Activated gamma-delta T cell treated with Interleukin-2 at 50 U/mL for 16 hours (primary cell): ENCODE data around the gene IQSEC3.
A peak's percentile ranks its signal among the peaks of the same experiment; 100 is the strongest.
"Not testable (repeated sequence)": the region's sequence is repeated elsewhere in the genome, so short reads cannot be mapped to it uniquely, and the experiment has no call there.

Experiments
- DNase-seq: peaks from one replicate; pipeline ENCODE4 v3.0.0-alpha.2; 2020

Gene IQSEC3

DNA sequence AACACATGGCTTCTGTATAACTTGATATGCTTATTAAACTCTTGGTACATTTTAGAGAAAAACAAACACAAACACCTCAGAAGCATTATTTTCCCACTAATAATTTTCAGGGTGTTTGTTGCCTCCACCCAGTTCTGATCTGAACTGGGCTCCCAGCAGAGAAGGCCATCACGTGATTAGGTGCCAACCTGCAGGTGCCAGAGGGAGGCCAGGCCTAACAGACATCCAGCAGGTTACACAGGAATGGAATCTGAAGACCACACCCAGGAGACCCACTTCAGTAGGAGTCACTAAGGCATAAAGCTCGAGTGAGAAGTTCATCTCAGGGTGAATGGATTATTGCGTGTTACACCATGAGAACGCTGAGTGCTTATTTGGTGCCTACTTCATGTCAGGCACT, 138.5 kb downstream of the IQSEC3 start:
- no peak for DNase-seq

DNA sequence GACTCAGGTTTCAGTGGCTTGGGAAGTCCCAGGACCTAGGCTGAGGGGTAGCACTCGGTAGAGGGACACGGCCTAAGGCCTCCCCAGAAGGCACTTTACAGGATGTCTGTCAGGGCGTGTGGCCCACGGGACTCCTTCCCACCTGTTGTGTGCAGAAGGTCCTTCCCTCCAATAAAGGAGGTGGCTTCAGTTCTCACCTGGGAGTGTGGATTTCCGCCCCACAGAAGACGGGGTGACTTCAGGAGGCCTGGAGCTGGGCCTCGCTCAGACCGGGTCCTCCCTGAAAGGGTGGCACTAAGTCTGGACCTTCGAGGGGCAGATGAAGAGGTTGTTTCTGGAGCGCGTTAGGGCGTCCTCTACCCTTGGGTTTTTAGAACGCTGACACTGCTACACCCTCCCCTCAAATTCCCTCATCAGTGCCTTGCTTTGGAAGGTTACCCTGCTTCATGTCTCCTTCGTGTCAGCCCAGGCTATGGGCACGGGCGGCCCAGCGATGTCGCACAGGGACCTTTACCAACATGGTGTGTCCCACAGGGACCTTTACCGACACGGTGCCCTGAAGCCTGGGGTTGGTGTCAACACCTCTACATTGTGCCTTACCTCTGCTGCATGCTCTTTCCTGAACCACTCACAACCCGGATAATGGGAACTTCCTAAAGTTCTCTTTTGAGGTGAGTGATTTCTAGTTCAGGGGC, 140.3 kb downstream of the IQSEC3 start:
- no peak for DNase-seq

DNA sequence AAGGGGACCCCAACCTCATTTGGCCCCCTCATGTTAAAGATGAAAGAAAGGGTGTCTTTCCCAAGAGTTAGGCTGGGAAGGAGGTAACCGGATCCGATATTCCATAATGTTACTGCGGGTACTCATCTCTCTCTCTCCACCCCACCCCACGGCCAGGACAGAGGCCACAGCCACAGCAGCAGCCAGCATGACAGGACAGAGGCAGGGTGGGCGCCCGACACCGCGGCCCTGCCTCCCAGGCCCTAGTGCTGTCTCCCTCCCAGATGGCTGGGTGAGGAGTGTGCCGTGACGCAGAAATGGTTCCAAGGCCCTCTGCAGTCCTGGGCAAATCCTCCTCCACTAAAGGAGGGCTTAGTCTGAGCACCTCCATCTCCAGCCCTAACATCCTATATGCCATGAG, 141.2 kb downstream of the IQSEC3 start:
- DNase-seq, result no peak

DNA sequence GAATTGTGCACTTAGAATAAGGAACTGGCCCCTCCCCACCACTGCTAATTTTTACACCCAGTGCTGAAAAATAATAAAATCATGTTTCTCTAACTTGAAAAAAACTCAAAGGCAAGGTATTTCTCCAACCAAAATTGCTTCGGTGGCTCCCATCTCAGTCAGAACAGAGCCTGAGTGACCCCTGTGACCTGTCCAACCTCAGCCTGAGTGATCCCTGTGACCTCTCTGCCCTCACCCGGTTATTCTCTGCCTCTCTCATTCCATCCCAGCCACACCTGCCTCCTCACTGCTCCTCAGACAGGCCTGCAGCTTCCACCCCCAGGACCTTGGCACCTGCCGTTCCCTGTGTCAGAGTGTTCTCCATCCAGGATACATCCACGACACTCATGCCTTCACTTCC, 142.2 kb downstream of the IQSEC3 start:
- no peak for DNase-seq

DNA sequence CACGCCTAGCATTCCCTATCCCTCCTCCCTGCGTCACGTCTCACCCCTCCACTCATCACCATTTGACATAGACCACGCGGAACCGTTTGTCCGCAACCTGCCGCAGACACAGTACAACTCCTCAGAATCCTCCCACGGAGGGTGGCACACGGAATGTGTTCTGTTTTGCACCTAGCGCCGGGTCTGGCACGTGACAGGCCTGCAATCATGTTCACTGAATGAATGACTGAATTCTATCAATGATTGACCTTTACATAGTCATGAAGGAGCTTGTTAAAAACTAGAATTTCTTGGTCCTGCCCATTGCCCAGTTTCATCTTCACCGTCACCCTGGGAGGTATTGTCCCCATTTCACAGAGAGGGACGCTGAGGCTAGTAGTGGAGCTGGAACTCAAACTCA, 142.7 kb downstream of the IQSEC3 start:
- DNase-seq, result no peak

DNA sequence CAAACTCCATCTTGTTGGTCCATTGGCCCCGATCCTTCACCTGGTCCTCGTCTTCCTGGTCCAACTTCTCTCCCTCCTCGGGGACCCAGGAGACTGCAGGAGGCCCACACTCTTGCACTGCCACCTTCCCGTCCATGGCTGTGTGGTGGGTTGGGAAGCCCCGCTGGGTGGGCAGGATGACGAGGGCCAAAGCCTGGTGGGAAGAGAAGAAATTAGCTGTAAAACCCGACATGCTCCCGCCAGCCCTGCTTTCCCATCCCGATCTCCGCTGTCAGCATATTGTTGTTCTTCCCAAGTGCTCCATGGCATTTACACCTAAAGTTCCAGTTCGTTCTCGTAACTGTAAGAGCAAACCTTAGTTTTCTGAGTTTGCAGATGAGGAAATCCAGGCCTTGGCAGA, 143.3 kb downstream of the IQSEC3 start:
- DNase-seq, result no peak

DNA sequence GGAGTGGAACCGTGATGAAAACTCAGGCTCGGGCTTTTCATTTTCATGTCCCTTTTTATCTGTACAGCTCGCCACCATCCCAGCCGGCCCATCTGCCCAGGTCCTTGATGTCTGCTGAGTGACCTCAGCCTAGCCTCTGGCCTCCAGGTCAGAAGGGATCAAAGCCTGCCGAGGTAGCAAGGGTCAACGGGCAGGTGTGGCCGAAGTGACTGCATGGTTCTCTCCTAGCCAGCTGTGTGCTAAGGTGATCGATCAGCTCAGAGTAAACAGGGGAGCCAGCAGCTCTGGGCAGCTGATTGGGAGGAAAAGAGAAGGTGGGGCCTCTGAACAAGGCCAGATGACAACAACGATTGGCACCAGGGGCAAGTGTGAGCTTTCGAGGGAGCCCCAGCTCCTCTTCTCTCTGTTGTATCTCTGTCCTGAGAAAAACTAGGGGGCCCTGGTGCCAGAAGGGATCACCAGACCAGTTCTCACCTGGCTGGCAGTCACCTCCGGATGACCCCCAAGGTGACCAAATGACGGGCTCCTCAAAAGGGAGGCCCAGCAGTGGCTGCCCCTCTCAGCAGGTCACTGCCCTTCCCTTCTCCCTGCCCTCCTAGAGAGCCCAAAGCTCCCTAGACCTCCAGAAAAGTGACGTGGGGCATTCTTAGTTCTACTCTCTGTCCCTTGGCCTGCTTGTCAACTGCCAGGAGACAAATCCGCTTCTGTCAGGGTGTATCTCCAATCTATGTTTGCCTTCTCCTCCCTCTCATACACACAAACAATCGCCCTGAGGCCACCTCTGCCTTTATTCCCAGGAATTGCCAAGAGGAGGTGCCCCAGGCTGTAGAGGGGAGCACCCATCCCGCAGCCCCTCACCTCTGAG, 143.9 kb downstream of the IQSEC3 start:
- no peak for DNase-seq

DNA sequence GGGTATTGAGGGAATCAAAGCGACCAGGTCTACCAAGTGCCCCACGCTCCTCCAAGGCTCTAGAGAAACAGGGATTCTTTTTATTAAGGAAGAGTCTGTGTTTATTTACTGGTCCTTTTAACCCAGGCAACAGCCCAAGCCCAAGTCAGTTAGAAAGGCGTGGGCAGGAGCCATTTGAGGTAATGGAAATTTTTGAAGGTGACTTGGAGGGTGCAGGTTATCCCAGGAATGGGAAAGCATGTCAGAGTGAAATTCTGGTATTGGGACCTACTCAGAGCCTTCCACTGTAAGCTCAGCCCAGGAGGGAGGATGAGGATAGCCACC, 144.5 kb downstream of the IQSEC3 start:
- no peak for DNase-seq

DNA sequence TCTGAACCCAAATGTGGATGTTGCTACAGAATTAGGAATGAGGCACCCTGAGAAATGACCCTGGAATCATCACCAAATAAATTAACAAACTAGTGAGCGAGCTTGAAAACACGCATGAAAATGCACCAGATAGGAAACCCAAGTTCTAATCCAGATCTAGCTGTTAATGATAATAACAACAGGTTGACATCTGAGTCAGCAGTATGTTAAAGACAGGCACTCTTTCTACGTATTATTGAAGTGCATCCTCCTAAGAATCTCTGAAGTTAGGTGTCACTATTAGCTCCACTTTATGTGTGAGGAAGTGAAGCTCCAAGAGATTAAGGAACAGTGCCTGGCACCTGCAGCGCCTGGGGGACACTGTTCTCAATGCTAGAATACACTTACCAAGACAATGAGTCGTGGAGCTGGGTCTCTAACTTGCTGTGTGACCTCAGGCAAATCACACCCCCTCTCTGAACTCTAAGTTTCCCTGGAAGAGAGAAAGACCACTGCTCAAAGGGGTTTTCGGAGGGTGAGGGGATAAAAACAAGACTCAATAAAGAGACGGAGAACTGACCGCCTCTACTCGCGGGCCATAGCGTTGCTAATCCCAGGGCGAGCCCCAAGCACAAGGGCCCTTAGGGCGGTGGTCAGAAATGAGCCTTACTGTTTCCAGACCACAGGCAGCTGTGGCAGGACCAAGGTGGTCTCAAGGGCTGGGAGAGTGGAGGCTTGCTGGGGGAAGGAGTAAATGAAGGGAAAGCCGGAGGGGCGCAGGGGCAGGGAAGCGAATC, 145.3 kb downstream of the IQSEC3 start:
- no peak for DNase-seq

DNA sequence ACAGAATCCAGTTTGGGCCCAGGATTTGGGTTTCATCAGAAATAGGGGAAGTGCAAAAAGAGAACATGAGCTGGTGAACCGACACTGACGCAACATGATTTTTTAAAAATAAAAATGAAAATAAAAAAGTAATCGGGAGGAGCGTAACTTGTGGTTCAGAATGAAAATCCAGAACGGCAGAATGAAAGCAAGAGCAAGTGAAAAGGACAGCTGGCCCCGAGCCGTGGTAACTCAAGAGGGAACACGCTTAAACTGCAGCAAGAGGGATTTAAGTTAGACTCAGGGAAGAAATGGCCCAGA, 145.8 kb downstream of the IQSEC3 start:
- no peak for DNase-seq

DNA sequence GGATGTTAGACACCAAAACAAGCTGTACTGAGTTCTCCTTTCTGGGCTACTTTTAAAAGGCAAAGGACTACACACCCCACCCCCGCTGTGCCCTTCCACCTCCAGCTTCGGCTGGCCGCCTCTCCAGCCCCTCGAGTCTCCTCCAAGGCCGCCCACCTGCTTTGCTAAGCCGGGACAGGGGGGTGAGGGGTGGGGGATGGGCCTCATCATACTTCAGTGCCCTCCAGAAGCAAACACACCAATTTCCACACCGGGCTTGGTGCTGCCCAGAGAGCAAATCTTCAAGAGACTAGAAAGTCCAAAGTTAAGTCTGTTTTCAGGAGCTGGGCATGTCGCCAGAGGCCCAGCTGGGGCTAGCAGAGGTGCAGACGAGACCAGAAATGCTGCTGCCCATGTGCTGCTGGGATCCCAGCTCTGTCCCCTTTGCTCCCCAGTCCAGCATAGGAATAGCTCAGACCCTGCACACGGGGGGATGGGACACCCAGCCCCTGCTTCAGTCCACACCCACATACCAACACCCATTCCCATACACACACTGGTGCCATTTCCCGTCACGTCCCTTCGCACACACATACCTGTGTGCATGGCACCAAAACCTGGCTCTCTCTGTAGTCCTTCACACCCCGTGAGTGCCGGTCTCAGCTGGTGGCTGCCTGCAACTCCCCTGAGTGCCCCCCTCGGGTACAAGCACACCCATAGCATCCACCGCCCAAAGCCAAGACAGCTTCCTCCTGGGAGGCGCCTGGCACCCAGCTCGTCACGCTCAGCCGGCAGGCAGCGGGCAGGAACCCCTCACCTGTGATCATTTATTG, 146.4 kb downstream of the IQSEC3 start:
- no peak for DNase-seq

DNA sequence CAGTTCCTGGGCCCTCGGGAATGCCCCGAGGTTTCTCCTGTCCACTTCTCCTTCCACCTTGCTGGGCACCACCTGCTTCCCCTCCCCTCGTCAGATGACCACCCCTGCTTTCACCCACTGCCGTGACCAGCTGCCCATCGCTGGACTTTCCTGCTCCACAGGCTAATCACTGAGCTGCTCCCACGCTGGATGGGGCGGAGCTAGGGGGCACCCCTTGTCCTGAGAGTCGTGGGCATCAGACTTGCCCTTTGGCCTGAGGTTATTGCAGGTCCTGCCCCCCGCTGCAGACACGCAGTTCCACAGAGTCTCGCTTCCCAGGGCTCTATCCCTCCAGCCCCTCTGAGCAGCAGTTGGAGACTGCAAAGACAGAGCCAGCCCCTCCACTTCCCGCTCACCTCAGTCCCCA, 147.0 kb downstream of the IQSEC3 start:
- no peak for DNase-seq

DNA sequence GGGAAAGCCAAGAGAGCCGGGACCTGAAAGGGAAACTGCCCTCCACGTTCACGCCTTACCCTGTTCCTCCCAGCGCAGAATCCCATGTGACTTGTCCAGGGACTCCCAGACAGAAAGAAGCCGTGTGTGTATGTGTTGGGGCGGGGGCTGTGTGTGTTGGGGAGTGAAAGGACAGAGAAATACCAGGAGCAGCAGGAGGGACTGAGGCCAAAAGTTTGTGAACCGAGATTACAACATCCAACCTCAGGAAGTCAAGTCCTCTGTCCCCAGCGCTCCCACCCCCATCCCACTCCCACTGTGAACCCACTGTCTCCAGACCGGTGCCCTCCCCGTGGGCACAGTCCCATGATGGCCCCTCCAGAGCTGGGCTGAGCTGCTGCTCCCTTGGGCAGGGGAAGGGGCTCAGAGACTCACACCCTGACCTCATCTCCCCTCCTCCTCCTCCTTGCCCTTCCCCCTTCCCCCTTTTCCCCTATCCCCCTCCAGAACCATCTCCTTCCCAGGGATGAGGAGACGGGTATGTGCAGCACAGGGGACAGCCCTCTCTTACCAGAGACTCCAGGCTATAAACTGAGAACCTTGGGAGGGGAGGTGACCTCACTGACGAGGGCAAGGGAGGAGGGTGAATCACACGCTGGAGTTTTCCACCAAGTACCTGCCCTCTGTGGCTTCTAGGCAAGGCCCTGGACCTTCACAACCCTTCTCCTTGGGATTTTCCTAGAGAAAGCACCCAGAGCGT, 147.6 kb downstream of the IQSEC3 start, which contains the start of gene SLC6A12:
SLC6A12 (minus strand) TSS at position 155 of the 739 bp plus-strand sequence. CDS start 4,171 bp downstream, outside the sequence.
- DNase-seq, result no peak

DNA sequence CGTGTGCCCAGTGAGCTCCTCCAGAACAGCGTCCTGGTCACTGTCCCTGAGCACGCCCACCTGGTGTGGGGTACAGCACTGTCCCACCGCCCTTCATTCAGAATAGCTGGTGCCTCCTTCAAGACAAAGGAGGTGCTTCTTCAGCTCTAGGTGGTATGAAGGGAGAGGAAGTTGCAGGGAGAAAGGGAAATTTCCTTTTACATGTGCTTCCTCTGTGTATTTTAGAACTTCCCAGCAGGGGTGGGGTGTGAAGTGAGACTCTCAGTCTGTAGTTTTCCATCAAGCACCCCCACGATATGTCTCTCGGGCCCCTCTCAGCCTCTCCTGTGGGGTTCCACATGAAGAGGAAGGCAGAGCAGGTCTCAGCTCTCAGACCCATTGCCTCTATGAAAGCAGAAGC, 148.5 kb downstream of the IQSEC3 start:
- DNase-seq, result no peak

DNA sequence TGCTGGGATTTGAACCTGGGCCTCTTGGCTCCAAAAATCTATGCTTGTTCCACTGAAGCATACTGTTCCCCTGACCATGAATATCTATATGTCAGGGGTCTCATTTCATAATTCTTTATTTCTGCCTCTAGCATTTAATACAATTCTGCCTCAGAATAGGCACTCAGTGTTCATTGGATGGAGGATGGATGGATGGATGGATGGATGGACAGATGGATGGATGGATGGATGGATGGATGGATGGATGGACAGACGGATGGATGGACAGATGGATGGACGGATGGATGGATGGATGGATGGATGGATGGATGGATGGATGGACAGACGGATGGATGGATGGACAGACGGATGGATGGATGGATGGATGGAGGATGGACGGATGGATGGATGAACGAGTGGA, 150.5 kb downstream of the IQSEC3 start:
- DNase-seq, result not testable (repeated sequence)

DNA sequence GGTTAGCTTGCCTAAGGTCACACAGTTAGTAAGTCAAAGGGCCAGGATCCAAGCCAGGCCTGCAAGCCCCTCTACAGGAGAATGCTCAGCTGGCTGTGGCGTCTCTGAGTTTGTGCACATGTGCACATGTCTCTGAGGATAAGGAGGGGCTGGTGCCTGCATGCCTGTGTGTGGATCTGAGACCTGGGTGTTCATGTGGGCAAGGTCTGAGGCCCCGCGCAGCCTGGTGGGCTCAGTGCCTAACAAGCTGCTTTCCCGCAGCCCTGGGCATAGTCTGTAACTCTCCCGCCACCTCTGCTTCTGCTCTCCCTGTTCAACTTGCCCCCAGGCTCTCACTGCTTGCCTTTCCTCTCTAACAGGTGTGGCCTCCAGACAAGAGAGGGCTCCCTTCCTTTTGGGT, 151.7 kb downstream of the IQSEC3 start:
- DNase-seq, result no peak

DNA sequence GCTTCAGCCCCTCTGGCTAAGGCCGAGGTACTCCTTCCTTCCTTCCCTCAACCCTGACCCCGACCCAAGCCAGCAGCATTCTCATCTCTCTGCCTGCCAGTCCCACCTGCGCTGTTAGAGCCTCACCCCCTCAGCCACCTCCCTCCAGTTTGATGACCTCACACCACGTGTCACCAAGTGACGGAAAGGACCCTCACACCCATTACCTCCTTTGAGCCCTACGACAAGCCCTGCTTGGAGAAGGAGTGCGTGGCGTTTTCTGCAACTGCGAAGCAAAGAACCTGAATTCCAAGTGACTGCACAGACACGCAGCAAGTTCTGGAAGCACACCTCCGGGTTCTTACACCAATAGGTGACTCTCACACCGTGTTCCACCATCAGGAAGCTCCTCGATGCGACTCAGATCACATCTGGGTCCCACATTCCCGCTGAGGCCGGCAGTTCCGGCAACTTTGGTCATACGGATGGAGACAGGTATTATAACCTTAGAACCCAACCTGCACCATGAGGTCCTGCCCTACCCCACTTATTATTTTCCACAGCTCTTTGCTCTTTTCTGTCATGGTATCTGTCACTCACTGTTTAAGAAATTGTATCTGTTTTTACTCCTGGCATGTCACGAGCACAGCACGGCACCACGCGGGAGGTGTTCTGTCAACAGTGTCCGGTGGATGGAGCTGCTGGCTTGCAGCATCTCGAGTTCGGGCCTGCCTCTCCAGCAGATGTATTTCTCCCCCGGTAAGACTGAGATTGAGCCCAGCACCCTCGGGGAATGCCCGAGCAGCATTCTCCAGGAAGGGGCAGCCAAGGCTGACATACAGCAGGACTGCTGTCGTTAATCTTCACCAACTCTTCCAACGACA, 152.4 kb downstream of the IQSEC3 start:
- DNase-seq, result no peak

DNA sequence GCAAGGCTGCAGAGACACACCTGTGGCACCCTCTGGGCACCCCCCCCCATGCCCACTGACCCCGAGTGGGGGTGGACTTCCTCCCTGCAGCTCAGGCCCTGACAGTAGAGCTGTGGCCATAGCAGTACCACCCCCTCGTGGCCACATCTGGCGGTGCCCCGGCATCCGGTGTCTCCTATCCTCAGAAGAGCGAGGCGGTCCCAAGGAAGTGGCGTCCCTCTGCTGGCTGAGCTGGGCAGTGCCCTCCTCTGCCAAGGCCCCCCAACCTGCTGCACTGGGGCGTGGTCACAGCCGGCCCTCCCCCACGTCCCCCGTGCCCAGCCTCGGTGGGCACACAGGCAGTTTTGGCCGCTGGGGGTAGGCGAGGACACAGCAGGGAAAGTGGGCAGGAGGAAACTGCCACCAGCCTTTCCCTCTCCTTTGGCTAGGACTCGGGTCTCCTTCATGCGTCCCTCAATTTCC, 153.4 kb downstream of the IQSEC3 start:
- DNase-seq, result peak; percentile 43

DNA sequence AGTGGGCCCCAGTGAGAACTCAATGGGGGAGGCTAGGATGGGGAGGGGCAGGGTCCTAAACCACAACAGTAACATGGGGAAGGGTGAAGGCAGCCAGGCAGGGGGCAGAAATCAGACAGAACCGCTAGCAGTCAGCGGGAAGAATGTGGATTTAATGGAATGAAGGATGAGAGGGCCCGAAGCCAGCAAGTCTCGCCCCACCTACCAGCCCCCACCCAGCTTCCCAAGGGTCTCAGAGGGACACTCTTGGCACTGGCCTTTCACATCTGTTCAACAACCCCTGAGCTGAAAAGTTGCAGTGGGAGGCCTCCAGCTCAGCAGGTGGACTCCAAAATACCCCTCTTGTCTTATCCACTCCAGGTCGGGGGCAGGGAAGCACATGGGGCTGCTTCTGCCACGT, 153.9 kb downstream of the IQSEC3 start:
- no peak for DNase-seq

DNA sequence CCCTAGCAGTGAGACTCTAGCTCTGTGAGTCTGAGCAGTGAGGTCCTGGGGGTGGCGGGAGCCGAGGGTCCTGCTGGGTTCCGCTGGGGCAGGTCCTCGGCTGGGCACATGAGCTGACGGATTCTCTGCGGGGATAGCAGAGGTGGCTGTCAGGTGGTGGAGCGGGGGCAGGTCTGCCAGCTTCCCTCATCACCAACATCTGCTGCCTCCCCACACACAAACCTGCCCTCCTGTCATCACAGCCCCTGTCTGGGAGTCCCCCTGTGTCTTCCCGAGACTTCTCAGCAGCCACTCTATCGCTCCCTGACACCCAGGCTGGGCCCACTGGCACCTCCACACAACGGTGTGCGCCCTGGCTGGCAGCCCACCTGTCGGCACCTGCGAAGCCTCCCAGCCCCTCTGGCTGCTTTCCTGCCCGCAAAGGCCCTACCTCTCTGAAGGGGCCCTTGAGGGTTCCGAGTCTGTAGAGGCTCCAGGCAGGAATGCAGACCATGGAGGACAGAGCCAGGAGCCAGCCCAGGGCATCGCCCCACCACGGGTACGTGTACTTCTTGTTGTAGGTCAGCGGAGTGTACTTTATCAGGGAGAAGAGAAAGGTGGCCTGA, 154.5 kb downstream of the IQSEC3 start:
- no peak for DNase-seq

DNA sequence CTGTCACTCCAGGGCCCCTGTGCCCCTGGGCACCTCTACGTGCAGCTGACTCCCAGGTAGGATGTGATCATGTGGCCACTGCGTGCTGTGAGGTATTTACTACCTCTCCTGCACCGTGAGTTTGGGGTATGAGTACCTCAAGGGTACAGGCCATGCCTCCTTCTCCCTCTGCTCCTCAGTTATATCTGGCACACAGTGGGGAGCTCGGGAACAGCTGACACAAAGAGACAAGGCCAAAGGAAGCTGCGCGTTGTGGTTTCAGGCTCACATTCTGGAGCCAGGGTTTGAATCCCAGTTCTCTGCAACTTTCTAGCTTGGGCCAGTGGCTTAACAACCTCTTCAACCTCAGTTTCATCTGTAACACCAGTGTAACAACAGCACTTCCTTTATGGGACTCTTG, 155.2 kb downstream of the IQSEC3 start:
- no peak for DNase-seq
